Fibroblast of villous mesenchyme (primary cell): ENCODE data around the gene SLC39A11. TPM values are rescaled to one million over a fixed set of nuclear protein-coding genes. Genes with fewer than 3 reads are reported as not detected.

Experiments used
- DNase-seq: peaks from one replicate; pipeline ENCODE4 v3.0.0-alpha.2; 2010; ENCODE audit warnings: low read depth
- H3K4me3 ChIP-seq: 2 replicates; pipeline ENCODE4 v1.5.1; 2011; ENCODE audit warnings: low read depth, mild to moderate bottlenecking, low read length
- CTCF ChIP-seq: IDR thresholded peaks from 2 replicates; pipeline ENCODE4 v1.5.1; 2012; ENCODE audit warnings: low read depth, mild to moderate bottlenecking, low read length; ENCODE audit not compliant: insufficient read depth
- total RNA-seq: library from RNA; depleted of rRNA; stranded (reverse); fragments of >200 nt; gene quantifications from 2 replicates; pipeline ENCODE4 v1.2.3, GENCODE V29; 2012

Gene SLC39A11
- total RNA-seq, 1 donor = 16.0 TPM

GRCh38 chr17:72984145-72984925 is 108.2 kb downstream of the SLC39A11 start:
- TF ChIP-seq CTCF = no peak
- H3K4me3 ChIP-seq = no peak overlapping the region
- peak; percentile 94 for DNase-seq

- H3K4me3 ChIP-seq = no peak overlapping the region
- TF ChIP-seq CTCF = no peak
- DNase-seq = no peak
Measured at GRCh38 chr17:72982680-72983079, 109.8 kb downstream of the SLC39A11 start.

- TF ChIP-seq CTCF = no peak
- peak; percentile 42 for DNase-seq
Measured at GRCh38 chr17:72978593-72979218, 113.8 kb downstream of the SLC39A11 start.

GRCh38 chr17:72977771-72978417 is 114.6 kb downstream of the SLC39A11 start:
- DNase-seq = no peak
- no peak for TF ChIP-seq CTCF
- no peak overlapping the region for H3K4me3 ChIP-seq

More at GRCh38 chr17:72978593-72979218, 113.8 kb downstream of the SLC39A11 start:
- no peak overlapping the region for H3K4me3 ChIP-seq

GRCh38 chr17:72976971-72977770 is 115.3 kb downstream of the SLC39A11 start:
- H3K4me3 ChIP-seq = no peak overlapping the region
- DNase-seq = peak; percentile 86
- no peak for TF ChIP-seq CTCF

GRCh38 chr17:72975509-72975908 is 117.0 kb downstream of the SLC39A11 start:
- DNase-seq = no peak
- no peak for TF ChIP-seq CTCF
- no peak overlapping the region for H3K4me3 ChIP-seq
